PC-3 (cell line): ENCODE results near the gene AHDC1.

Experiments
- CTCF ChIP-seq: fragments of 300-600 bp; sonication (generic); conservative IDR thresholded peaks from 2 replicates; pipeline ENCODE4 v1.5.1; 2017; ENCODE audit warnings: antibody characterized with exemption, low read depth, mild to moderate bottlenecking, low read length
- EZH2phosphoT487 ChIP-seq: fragments of 300-600 bp; sonication (generic); IDR thresholded peaks from 2 replicates; pipeline ENCODE4 v1.6.1; 2018; ENCODE audit warnings: mild to moderate bottlenecking, antibody characterized with exemption, low read length, borderline replicate concordance

GRCh38 chr1:27650539-27651175 is 46.7 kb upstream of the AHDC1 start:
- TF ChIP-seq EZH2phosphoT487 (no peak), CTCF (no peak)
